Spleen (tissue), 7 donors: Measurements from ENCODE around the gene ID2.

Experiments used
- CTCF ChIP-seq, 11 experiments: fragments of 200-600 bp in 7 of 11; fragments of 450-650 bp in 4 of 11; sonication (generic) in 4 of 11; IDR thresholded peaks in 8 of 11; conservative IDR thresholded peaks in 3 of 11; 1 replicate in 7 of 11; 2 replicates in 4 of 11; pipeline versions ENCODE4 v1.4.0 to v1.8.0; 2016 to 2021; ENCODE audit warnings: antibody characterized with exemption in 11 of 11, inconsistent platforms in 4 of 11, mild to moderate bottlenecking in 1 of 11
- POLR2AphosphoS5 ChIP-seq, 3 donors: sonication (generic); formaldehyde crosslinking; IDR thresholded peaks; one replicate each; pipeline ENCODE4 v1.5.1; 2017; ENCODE audit warnings: antibody characterized with exemption in 3 of 3
- donor health status: DM: no; HTN: no; CAD: no; lungs with moderate emphysema.
- donor health status: DM: no; HTN: no; CAD: no.
- donor health status: DM: no; HTN: no; CAD: no.

GRCh38 chr2:8636721-8637636 is 44.9 kb upstream of the ID2 start:
- TF ChIP-seq CTCF (IDR thresholded peaks at IDR 0.05 in 8 of 11, conservative IDR thresholded peaks at IDR 0.05 in 3 of 11) (no peak), POLR2AphosphoS5 (IDR thresholded peaks at IDR 0.05) (peak in 1 of 3 donors; percentile 41)
